OCI-LY1 (cell line): ENCODE data around the gene GLRA2.

Experiments
- H2AFZ ChIP-seq: fragments of 200-600 bp; sonication (generic), shearing (Covaris generic); 2 replicates; pipeline ENCODE4 v1.6.0; 2014; ENCODE audit warnings: antibody characterized with exemption, mild to moderate bottlenecking, low read length
- H3F3A ChIP-seq: fragments of 200-600 bp; sonication (generic), shearing (Covaris generic); 2 replicates; pipeline ENCODE4 v1.6.0; 2014; ENCODE audit warnings: mild to moderate bottlenecking, antibody characterized with exemption, low read length, moderate library complexity; ENCODE audit not compliant: insufficient read depth
- H3K27ac ChIP-seq: fragments of 200-600 bp; sonication (generic); 2 replicates; pipeline ENCODE4 v1.5.1; 2014; ENCODE audit warnings: low read length, mixed run types, mild to moderate bottlenecking, low read depth; ENCODE audit not compliant: poor library complexity, severe bottlenecking
- H3K27me3 ChIP-seq: fragments of 200-600 bp; sonication (generic); 2 replicates; pipeline ENCODE4 v1.6.0; 2014; ENCODE audit warnings: antibody characterized with exemption, mild to moderate bottlenecking, low read length, moderate library complexity; ENCODE audit not compliant: insufficient read depth
- H3K36me3 ChIP-seq: fragments of 200-600 bp; sonication (generic); 2 replicates; pipeline ENCODE4 v1.6.1; 2014; ENCODE audit warnings: mild to moderate bottlenecking, antibody characterized with exemption, low read length, moderate library complexity, mixed read lengths; ENCODE audit not compliant: insufficient read depth
- H3K4me1 ChIP-seq: fragments of 200-600 bp; sonication (generic); 2 replicates; pipeline ENCODE4 v1.5.1; 2014; ENCODE audit warnings: mild to moderate bottlenecking, low read length, moderate library complexity; ENCODE audit not compliant: insufficient read depth, severe bottlenecking
- H3K4me2 ChIP-seq: fragments of 200-600 bp; sonication (generic), shearing (Covaris generic); 2 replicates; pipeline ENCODE4 v1.6.1; 2014; ENCODE audit warnings: low read length
- H3K4me3 ChIP-seq: fragments of 200-600 bp; sonication (generic); 2 replicates; pipeline ENCODE4 v1.5.1; 2014; ENCODE audit warnings: low read length, low read depth, mild to moderate bottlenecking, mixed read lengths; ENCODE audit not compliant: poor library complexity, severe bottlenecking
- H3K79me2 ChIP-seq: fragments of 200-600 bp; shearing (Covaris generic); 2 replicates; pipeline ENCODE4 v1.6.1; 2016; ENCODE audit warnings: mixed run types, low read length, mixed read lengths; ENCODE audit not compliant: insufficient read depth
- H3K9ac ChIP-seq: fragments of 200-600 bp; sonication (generic), shearing (Covaris generic); 2 replicates; pipeline ENCODE4 v1.6.1; 2014; ENCODE audit warnings: mild to moderate bottlenecking, low read length, mixed read lengths
- H3K9me2 ChIP-seq: fragments of 200-600 bp; sonication (generic), shearing (Covaris generic); 2 replicates; pipeline ENCODE4 v1.6.1; 2014; ENCODE audit warnings: low read depth, mild to moderate bottlenecking, low read length, mixed read lengths
- H3K9me3 ChIP-seq: fragments of 200-600 bp; shearing (Covaris generic); 2 replicates; pipeline ENCODE4 v1.6.1; 2014; ENCODE audit warnings: low read length, mixed read lengths
- H4K20me1 ChIP-seq: fragments of 200-600 bp; sonication (generic), shearing (Covaris generic); 2 replicates; pipeline ENCODE4 v1.6.0; 2016; ENCODE audit warnings: mild to moderate bottlenecking, low read length; ENCODE audit not compliant: insufficient read depth
- EZH2 ChIP-seq: fragments of 200-600 bp; sonication (generic), shearing (Covaris generic); IDR thresholded peaks from 2 replicates; pipeline ENCODE4 v1.8.0; 2017; ENCODE audit warnings: borderline replicate concordance, mixed run types, mild to moderate bottlenecking, antibody characterized with exemption, low read length, moderate library complexity, mixed read lengths
- TF ChIP-seq, protein P1 (sequence below): fragments of 200-600 bp; sonication (generic), shearing (Covaris generic); IDR thresholded peaks from 2 replicates; pipeline ENCODE4 v1.5.1; 2017; ENCODE audit warnings: mild to moderate bottlenecking, antibody characterized with exemption, low read length, moderate library complexity, mixed read lengths

Gene GLRA2

DNA sequence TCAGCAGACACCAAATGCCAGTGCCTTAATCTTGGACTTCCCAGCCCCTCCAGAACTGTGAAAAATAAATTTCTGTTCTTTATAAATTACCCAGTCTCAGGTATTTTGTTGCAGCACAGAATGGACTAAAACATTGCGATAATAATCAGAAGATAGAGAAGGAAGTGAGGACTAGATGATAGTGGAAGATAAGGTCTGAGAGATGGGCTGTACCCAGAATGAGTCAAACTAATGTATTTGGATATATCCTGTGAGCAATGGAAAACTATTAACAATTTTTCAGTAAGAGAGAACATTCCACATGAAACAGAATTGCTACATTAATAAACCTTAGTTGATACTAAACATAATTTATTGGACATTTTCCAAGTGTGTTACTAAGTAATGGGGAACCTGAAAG, 250.2 kb downstream of the GLRA2 start:
- Histone ChIP-seq H3K4me2 (no peak overlapping the region), H3K9ac (no peak overlapping the region)

More for the DNA sequence above, 250.2 kb downstream of the GLRA2 start:
- Histone ChIP-seq H3K9me3 (no peaks in the 10 kb centered on the region), H3K4me3 (no peak overlapping the region), H3K36me3 (no peaks in the 10 kb centered on the region), H3K79me2 (no peaks in the 10 kb centered on the region), H3K4me1 (no peaks in the 10 kb centered on the region), H3K9me2 (no peaks in the 10 kb centered on the region), H4K20me1 (no peaks in the 10 kb centered on the region), H3F3A (no peaks in the 10 kb centered on the region), H3K27ac (no peak overlapping the region), H2AFZ (no peak overlapping the region), H3K27me3 (no peaks in the 10 kb centered on the region)
- no peak for TF ChIP-seq EZH2
- TF ChIP-seq, protein P1, sequence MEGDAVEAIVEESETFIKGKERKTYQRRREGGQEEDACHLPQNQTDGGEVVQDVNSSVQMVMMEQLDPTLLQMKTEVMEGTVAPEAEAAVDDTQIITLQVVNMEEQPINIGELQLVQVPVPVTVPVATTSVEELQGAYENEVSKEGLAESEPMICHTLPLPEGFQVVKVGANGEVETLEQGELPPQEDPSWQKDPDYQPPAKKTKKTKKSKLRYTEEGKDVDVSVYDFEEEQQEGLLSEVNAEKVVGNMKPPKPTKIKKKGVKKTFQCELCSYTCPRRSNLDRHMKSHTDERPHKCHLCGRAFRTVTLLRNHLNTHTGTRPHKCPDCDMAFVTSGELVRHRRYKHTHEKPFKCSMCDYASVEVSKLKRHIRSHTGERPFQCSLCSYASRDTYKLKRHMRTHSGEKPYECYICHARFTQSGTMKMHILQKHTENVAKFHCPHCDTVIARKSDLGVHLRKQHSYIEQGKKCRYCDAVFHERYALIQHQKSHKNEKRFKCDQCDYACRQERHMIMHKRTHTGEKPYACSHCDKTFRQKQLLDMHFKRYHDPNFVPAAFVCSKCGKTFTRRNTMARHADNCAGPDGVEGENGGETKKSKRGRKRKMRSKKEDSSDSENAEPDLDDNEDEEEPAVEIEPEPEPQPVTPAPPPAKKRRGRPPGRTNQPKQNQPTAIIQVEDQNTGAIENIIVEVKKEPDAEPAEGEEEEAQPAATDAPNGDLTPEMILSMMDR, result no peak
